Erythroblast (primary cell): ENCODE results near the gene TMOD2.

Experiments used
- GATA1 ChIP-seq: IDR thresholded peaks from 2 replicates; pipeline ENCODE4 v1.6.1; 2011; ENCODE audit warnings: low read depth, mild to moderate bottlenecking, control low read depth, low read length, moderate library complexity
- POLR2A ChIP-seq: IDR thresholded peaks from 2 replicates; pipeline ENCODE4 v1.6.1; 2011; ENCODE audit warnings: mild to moderate bottlenecking, low read length

- peak; percentile 27 for TF ChIP-seq POLR2A
- no peak for TF ChIP-seq GATA1
Observed at GRCh38 chr15:51706291-51706690, 45.1 kb upstream of the TMOD2 start.
